Measurements from ENCODE around the gene ZNF93.
"Not testable (repeated sequence)": the region's sequence is repeated elsewhere in the genome, so short reads cannot be mapped to it uniquely, and the experiment has no call there.

DNA sequence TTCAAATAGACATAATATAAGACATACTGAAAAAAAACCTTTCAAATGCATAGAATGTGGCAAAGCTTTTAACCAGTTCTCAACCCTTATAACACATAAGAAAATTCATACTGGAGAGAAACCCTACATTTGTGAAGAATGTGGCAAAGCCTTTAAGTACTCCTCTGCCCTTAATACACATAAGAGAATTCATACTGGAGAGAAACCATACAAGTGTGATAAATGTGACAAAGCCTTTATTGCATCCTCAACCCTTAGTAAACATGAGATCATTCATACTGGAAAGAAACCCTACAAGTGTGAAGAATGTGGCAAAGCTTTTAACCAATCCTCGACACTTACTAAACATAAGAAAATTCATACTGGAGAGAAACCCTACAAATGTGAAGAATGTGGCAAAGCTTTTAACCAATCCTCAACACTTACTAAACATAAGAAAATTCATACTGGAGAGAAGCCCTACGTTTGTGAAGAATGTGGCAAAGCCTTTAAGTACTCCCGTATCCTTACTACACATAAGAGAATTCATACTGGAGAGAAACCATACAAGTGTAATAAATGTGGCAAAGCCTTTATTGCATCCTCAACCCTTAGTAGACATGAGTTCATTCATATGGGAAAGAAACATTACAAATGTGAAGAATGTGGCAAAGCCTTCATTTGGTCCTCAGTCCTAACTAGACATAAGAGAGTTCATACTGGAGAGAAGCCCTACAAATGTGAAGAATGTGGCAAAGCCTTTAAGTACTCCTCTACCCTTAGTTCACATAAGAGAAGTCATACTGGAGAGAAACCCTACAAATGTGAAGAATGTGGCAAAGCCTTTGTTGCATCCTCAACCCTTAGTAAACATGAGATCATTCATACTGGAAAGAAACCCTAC is 32.9 kb downstream of the ZNF93 start:
- TF ChIP-seq, protein P1, sequence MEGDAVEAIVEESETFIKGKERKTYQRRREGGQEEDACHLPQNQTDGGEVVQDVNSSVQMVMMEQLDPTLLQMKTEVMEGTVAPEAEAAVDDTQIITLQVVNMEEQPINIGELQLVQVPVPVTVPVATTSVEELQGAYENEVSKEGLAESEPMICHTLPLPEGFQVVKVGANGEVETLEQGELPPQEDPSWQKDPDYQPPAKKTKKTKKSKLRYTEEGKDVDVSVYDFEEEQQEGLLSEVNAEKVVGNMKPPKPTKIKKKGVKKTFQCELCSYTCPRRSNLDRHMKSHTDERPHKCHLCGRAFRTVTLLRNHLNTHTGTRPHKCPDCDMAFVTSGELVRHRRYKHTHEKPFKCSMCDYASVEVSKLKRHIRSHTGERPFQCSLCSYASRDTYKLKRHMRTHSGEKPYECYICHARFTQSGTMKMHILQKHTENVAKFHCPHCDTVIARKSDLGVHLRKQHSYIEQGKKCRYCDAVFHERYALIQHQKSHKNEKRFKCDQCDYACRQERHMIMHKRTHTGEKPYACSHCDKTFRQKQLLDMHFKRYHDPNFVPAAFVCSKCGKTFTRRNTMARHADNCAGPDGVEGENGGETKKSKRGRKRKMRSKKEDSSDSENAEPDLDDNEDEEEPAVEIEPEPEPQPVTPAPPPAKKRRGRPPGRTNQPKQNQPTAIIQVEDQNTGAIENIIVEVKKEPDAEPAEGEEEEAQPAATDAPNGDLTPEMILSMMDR (IDR thresholded peaks at IDR 0.05; ENCODE audit: insufficient read depth, low read length, poor library complexity, severe bottlenecking), result not testable (repeated sequence)
- TF ChIP-seq EZH2phosphoT487 (conservative IDR thresholded peaks at IDR 0.05; ENCODE audit: low read length), result not testable (repeated sequence)
